ENCODE results near the gene FKBP5.
"Not testable (repeated sequence)": the region's sequence is repeated elsewhere in the genome, so short reads cannot be mapped to it uniquely, and the experiment has no call there.

Gene FKBP5

DNA sequence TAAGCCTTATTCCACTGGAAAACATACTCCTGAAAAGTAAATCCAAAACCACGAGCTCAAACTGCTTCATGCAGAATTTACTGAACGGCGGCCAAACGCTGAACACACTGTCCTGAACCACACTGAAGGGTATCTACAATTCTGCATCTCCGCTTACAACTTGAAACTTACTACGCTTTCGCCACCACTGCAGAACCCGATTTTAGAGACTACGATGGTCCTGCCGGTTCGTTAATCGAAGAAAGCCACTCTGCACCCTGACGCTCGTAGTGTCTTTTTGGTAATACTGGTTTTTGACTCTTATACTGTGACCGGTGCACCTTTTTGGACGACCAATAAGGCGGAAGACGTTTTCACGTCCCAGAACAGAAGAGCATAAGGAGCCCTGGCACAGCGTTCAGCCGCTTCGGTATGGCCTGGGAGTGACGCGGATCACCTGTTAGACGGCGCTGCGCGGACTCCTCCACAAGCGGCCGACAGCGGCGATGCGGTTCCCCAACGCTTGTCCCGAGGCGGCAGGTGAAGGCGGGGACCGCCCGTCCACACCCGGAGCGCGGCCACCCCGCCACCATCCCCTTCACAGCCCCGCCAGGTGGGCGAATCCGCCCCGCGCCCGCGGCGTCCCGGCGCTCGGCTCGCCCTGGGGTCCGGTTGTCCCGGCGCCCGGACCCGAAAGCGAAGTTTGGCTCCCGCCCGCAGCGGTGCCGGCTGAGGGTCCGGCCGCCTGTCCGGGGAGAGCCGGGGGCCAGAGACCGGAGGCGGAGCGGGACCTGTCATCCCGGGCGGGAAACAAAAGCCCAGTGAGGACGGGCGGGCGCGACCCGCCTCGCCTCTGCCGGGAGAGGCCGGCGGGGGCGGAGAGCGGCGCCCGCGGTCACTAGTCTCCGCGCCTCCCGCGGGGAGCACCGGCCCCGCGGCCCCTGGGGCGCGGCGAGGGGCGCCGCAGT lies 784 bp downstream of the FKBP5 start:
- peak; percentile 55 to 60 for DNase-seq

DNA sequence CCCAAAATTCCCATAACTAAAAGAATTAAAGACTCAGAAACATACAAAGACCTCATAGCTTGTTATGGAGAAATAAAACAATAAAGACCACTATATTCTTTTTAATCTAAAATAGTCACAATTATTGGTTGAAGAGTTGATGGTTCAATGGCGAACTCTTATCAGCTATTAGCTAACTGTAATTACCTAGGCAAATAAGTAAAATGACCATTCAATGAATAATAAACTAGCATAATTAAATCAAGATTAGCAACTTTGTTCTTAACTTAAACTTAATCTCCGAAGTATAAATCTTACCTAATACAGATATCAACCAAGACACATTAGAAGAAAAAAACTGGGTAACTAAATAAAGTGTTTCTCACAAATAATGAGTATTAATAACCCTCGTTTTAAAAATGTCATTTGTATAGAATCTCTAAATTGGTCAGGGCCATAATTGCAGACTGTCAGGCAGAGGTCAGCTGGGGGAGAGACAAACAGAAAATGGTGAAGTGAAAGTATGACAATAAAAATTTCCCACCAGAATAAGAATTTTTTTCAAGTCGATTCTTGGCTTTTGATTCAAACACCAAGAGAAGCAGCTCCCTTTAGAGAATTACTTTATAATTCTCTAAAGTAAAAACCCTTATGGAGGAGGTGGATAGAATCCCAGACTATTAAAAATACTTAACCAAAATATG lies 1.7 kb downstream of the FKBP5 start:
- no peak for DNase-seq

DNA sequence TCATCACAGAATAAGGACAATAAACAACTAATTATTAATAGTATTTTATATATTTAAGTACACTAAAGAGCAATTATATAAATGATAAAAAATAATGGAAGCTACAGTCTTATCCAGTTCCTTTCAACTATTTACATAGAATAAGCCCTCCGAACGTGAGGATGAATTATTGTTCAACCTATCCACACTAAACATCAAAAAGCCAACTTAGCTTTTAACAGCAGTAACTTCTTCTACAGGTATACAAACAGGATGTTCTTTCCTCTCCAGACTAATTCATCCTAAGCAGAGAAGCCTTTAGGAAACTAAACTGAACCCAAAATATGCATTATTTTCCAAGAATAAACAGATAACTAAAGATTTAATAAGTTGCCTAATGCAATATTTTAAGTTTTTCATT lies 2.3 kb downstream of the FKBP5 start:
- DNase-seq, result no peak

GRCh38 chr6:35683267-35683666 lies 5.4 kb downstream of the FKBP5 start:
- DNase-seq, result no peak

DNA sequence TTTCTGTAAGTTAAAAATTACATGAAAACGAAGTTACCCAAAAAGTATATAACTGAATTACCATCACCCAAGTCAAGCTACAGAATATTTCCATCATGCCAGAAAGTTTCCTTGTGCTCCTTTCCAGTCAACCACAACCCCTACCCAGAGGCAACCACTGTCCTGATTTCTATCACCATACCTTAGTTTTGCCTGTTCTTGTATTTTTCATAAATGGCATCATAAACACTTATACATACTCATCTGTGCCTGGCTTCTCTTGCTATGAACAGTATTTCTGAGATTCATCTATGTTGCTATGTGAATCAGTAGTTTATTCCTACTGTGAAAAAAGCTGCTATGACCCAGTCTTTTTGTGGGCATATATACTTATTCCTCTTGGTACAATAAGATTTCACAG lies 7.4 kb downstream of the FKBP5 start:
- DNase-seq, result no peak

DNA sequence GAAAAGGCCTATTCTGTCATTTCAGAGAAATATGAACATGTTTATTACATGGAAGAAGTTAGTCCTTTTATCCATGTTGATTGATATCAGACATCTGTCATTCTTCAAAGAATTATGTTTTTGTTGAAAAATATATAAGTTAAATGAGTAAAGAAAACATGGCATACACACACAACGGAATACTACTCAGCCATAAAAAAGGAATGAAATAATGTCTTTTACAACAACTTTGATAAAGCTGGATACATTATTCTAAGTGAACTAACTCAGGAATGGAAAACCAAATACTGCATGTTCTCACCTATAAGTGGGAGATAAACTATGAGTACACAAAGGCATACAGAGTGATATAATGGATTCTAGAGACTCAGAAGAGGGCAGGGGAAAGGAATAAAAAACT lies 9.3 kb downstream of the FKBP5 start:
- no peak for DNase-seq

DNA sequence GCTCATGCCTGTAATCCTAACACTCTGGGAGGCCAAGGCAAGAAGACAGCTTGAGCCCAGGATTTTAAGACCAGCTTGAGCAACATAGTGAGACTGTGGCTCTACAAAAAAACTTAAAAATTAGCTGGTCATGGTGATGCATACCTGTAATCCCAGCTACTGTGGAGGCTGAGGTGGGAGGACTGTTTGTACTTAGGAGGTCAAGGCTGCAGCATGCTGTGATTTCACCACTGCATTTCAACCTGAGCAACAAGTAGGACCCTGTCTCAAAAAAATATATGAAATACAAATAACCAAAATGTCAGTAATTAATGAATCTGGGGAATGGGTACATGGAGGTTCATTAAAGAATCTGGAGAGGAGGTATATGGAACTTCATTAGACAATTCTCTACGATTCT lies 9.9 kb downstream of the FKBP5 start:
- DNase-seq, result no peak

GRCh38 chr6:35678021-35678654 lies 10.6 kb downstream of the FKBP5 start:
- no peak for DNase-seq

DNA sequence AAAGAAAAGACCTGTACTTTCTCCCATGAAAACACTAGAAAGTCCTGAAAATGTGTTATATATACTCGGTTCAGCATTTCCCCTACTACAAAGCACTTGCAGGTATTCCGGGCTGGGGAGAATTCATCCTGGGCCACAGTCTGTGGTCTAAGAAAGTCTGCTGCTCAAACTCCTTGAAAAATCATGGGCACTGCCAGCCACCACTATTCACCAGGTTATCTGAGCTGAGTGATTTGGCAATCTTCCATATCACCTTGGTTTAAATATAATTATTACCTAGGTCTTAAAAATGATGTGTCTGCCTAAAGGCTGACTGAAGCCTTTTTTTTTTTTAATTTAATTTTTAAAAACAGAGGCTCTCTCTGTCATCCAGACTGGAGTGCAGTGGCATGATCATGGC lies 11.3 kb downstream of the FKBP5 start:
- DNase-seq, result no peak

GRCh38 chr6:35675871-35676459 lies 12.8 kb downstream of the FKBP5 start:
- no peak for DNase-seq

DNA sequence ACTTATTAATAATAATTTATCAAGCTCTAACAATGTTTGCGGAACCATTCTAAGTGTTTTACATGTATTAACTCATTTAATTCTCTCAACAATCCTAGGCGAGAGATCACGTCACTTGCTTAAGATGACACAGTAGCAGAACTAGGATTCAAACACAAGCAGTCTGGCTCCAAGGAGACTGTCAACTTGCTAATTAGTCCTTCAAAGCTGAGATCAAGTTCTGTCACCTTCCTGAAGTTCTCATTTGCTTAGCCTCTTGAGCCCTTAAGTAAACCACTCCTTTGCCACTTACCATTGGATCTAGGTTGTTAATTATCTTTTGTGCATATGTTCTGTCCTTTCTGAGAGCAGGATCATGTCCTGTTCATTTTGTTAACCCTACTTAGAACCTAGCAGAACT lies 14.1 kb downstream of the FKBP5 start:
- DNase-seq, result no peak

DNA sequence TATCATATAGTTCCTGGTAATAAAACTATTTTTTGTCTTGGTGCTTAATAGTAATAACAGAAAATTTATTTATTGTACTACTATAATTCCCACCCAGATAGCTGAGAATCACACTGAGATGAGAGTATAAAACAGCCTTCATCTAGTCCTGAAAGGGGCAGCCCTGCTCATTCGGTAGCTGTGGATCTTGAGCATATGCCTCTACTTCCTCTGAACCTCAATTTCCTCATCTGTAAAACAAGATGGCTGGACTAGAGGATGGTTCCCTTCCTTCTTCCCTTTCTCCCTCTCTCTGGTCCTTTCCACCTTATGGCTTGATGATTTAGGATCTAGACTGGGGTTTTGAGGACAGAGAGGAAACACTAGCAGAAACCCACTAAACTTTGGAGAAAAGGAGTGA lies 15.0 kb downstream of the FKBP5 start:
- DNase-seq, result no peak

GRCh38 chr6:35673284-35673666 lies 15.4 kb downstream of the FKBP5 start:
- DNase-seq, result not testable (repeated sequence)

DNA sequence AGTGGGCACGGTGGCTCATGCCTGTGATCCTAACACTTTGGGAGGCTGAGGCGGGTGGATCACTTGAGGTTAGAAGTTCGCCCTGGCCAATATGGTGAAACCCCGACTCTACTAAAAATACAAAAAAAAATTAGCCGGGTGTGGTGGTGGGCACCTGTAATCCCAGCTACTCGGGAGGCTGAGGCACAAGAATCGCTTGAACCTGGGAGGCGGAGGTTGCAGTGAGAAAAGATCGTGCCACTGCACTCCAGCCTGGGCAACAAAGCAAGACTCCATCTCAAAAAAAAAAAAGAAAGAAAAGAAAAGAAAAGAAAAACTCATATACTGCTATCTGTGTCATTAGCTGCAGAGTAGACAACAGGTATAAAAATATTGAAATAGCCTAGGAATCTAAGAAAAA lies 18.3 kb downstream of the FKBP5 start:
- not testable (repeated sequence) for DNase-seq

- peak in 1 of 2 donors; percentile 40 for DNase-seq
These were observed 19.2 kb downstream of the FKBP5 start for GRCh38 chr6:35669451-35670045.

- DNase-seq, result no peak
These were observed 19.8 kb downstream of the FKBP5 start for GRCh38 chr6:35668744-35669450.

GRCh38 chr6:35668096-35668495 lies 20.6 kb downstream of the FKBP5 start:
- no peak for DNase-seq

DNA sequence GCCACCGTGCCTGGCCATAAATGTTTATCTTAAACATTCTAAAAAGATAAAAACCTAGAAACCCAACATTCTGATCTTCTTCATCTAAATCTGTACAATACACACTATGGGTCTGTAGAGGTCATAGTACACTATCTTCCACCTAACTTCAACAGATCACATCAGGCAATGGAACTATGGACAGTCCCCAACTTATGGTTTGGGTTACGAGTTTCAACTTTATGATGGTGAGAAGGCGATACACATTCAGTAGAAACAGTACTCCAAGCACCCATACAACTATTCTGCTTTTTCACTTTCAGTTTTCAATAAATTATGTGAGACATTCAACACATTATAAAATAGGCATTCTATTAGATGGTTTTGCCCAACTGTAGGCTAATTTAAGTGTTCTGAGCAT lies 23.1 kb downstream of the FKBP5 start:
- peak in 1 of 2 donors; percentile 18 for DNase-seq

DNA sequence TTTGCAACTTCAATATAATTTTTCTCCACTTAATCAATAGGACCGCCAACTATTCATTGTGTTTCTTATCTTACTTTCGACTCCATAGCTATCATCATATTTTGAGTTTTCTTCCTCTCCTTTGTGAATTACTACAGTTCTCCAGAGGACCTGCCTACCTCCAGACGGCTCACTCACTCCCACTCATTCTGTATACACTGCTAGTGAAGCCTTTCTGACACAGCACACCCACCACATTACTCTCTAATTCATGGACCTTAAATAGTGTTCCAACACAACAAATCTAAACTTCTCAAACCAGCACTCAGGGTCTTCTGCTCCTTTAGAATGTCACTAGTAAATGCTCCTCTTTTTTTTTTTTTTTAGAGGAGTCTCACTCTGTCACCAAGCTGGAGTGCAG lies 23.8 kb downstream of the FKBP5 start:
- no peak for DNase-seq

- peak in 1 of 2 donors; percentile 29 for DNase-seq
These were observed 25.1 kb downstream of the FKBP5 start for GRCh38 chr6:35663447-35664235.

GRCh38 chr6:35662999-35663398 lies 25.7 kb downstream of the FKBP5 start:
- no peak for DNase-seq
